Hepatocyte (in vitro differentiated cells): ENCODE measurements around the gene PTPRU. TPM values are rescaled to one million over a fixed set of nuclear protein-coding genes. Genes with fewer than 3 reads are reported as not detected.

Experiments
- DNase-seq: peaks from one replicate; pipeline ENCODE4 v3.0.0-alpha.2; 2016; ENCODE audit warnings: low spot score
- H2AFZ ChIP-seq: fragments of 200-600 bp; sonication (generic); 2 replicates; pipeline ENCODE4 v1.6.0; 2016; ENCODE audit warnings: antibody characterized with exemption, mild to moderate bottlenecking
- H3K27ac ChIP-seq: fragments of 200-600 bp; sonication (generic); 2 replicates; pipeline ENCODE4 v1.5.1; 2016; ENCODE audit warnings: mild to moderate bottlenecking
- H3K27me3 ChIP-seq: fragments of 200-600 bp; sonication (generic); 2 replicates; pipeline ENCODE4 v1.6.1; 2016
- H3K36me3 ChIP-seq: fragments of 200-600 bp; sonication (generic); replicated peaks from 2 replicates; pipeline ENCODE4 v1.5.1; 2016; ENCODE audit warnings: low read depth; ENCODE audit not compliant: insufficient read depth
- H3K4me1 ChIP-seq: fragments of 200-600 bp; sonication (generic); 2 replicates; pipeline ENCODE4 v1.5.1; 2016; ENCODE audit warnings: mild to moderate bottlenecking, moderate library complexity; ENCODE audit not compliant: insufficient read depth
- H3K4me2 ChIP-seq: fragments of 200-600 bp; sonication (generic); 2 replicates; pipeline ENCODE4 v1.6.0; 2016
- H3K4me3 ChIP-seq: fragments of 200-600 bp; sonication (generic); 2 replicates; pipeline ENCODE4 v1.5.1; 2016; ENCODE audit warnings: mild to moderate bottlenecking
- H3K79me2 ChIP-seq: fragments of 200-600 bp; sonication (generic); 2 replicates; pipeline ENCODE4 v1.6.0; 2017; ENCODE audit warnings: mild to moderate bottlenecking
- H3K9me2 ChIP-seq: fragments of 200-600 bp; sonication (generic); replicated peaks from 2 replicates; pipeline ENCODE4 v1.6.0; 2017; ENCODE audit warnings: mild to moderate bottlenecking; ENCODE audit not compliant: insufficient read depth
- H3K9me3 ChIP-seq: fragments of 200-600 bp; sonication (generic); 2 replicates; pipeline ENCODE4 v1.5.1; 2016; ENCODE audit warnings: low read depth, mild to moderate bottlenecking
- H4K20me1 ChIP-seq: fragments of 200-600 bp; sonication (generic); 2 replicates; pipeline ENCODE4 v1.6.0; 2016; ENCODE audit warnings: mild to moderate bottlenecking; ENCODE audit not compliant: insufficient read depth, poor library complexity, severe bottlenecking
- CTCF ChIP-seq: fragments of 200-600 bp; sonication (generic); IDR thresholded peaks from 2 replicates; pipeline ENCODE4 v1.5.1; 2016; ENCODE audit warnings: antibody characterized with exemption, mild to moderate bottlenecking; ENCODE audit not compliant: poor library complexity
- EZH2 ChIP-seq: fragments of 200-600 bp; sonication (generic); IDR thresholded peaks from 2 replicates; pipeline ENCODE4 v1.6.1; 2016; ENCODE audit warnings: antibody characterized with exemption, mild to moderate bottlenecking, borderline replicate concordance
- EZH2phosphoT487 ChIP-seq: fragments of 200-600 bp; sonication (generic); IDR thresholded peaks from one replicate; pipeline ENCODE4 v1.6.1; 2018; ENCODE audit warnings: antibody characterized with exemption, mild to moderate bottlenecking, low read depth, moderate library complexity; ENCODE audit not compliant: unreplicated experiment, severe bottlenecking
- WGBS: methylation state at CpG from one replicate; pipeline ENCODE4 v1.1.6; 2016; ENCODE audit warnings: low lambda C conversion rate; ENCODE audit errors: missing lambda C conversion rate; 5-methylcytosine and 5-hydroxymethylcytosine counted together
- polyA plus RNA-seq: library from polyadenylated mRNA; unstranded; fragments of >200 nt; fragmentation: Nextera tagmentation; extraction: Ambion mirVana; gene quantifications from 2 replicates; pipeline ENCODE4 v1.2.1, GENCODE V29; 2016
- total RNA-seq: library from RNA; depleted of rRNA; stranded (reverse); fragments of >200 nt; gene quantifications from 2 replicates; pipeline ENCODE4 v1.2.3, GENCODE V29; 2014

The PTPRU gene
- total and polyA plus RNA-seq, 2 experiments from 2014 or later: 34.3 to 38.7 TPM

- no peaks in the 10 kb centered on the region for H4K20me1 ChIP-seq
- H3K4me2 ChIP-seq: no peak overlapping the region
- H3K36me3 ChIP-seq: no peaks in the 10 kb centered on the region
- H3K79me2 ChIP-seq: no peaks in the 10 kb centered on the region
- H3K4me3 ChIP-seq: no peak overlapping the region
- H2AFZ ChIP-seq: no peak overlapping the region
- 93% methylated on average over 6 of the region's 6 CpGs for WGBS
- no peak for DNase-seq
- H3K9me2 ChIP-seq: no peaks in the 10 kb centered on the region
- H3K9me3 ChIP-seq: no peaks in the 10 kb centered on the region
- TF ChIP-seq EZH2: no peak
- TF ChIP-seq CTCF: no peak
- H3K27me3 ChIP-seq: peaks cover 3% of the 10 kb centered on the region
- no peaks in the 10 kb centered on the region for H3K4me1 ChIP-seq
- no peak overlapping the region for H3K27ac ChIP-seq
Observed at GRCh38 chr1:29364101-29364678, 127.9 kb downstream of the PTPRU start.

- H3K4me2 ChIP-seq: no peak overlapping the region
- H2AFZ ChIP-seq: no peak overlapping the region
- WGBS: 86% methylated on average over 11 of the region's 11 CpGs
- no peaks in the 10 kb centered on the region for H3K4me1 ChIP-seq
- H3K79me2 ChIP-seq: no peaks in the 10 kb centered on the region
- TF ChIP-seq EZH2phosphoT487 (no peak), EZH2 (no peak), CTCF (no peak)
- DNase-seq: no peak
- H3K4me3 ChIP-seq: no peak overlapping the region
- H3K27me3 ChIP-seq: no peaks in the 10 kb centered on the region
- H3K9me3 ChIP-seq: no peaks in the 10 kb centered on the region
- no peaks in the 10 kb centered on the region for H3K36me3 ChIP-seq
- H4K20me1 ChIP-seq: no peaks in the 10 kb centered on the region
- H3K9me2 ChIP-seq: no peaks in the 10 kb centered on the region
- H3K27ac ChIP-seq: no peak overlapping the region
Observed at GRCh38 chr1:29365906-29366670, 129.8 kb downstream of the PTPRU start.

GRCh38 chr1:29368936-29369932, 132.9 kb downstream of the PTPRU start:
- no peaks in the 10 kb centered on the region for H3K36me3 ChIP-seq
- 87% methylated on average over 13 of the region's 17 CpGs for WGBS
- H3K79me2 ChIP-seq: no peaks in the 10 kb centered on the region
- no peak for TF ChIP-seq EZH2
- TF ChIP-seq EZH2phosphoT487: no peak
- TF ChIP-seq CTCF: no peak
- no peak for DNase-seq
- no peaks in the 10 kb centered on the region for H3K9me2 ChIP-seq
- peaks cover 10% of the 10 kb centered on the region for H3K27me3 ChIP-seq
- H3K4me1 ChIP-seq: no peaks in the 10 kb centered on the region
- no peaks in the 10 kb centered on the region for H4K20me1 ChIP-seq
- no peaks in the 10 kb centered on the region for H3K9me3 ChIP-seq
- no peak overlapping the region for H2AFZ ChIP-seq
- H3K4me3 ChIP-seq: no peak overlapping the region
- no peak overlapping the region for H3K27ac ChIP-seq
- no peak overlapping the region for H3K4me2 ChIP-seq
